Measurements from ENCODE around the gene NEURL4. TPM values are rescaled to one million over a fixed set of nuclear protein-coding genes. Genes with fewer than 3 reads are reported as not detected.

The NEURL4 gene
- total RNA-seq, 2 donors from 2014 or later: 30.2 to 55.8 TPM

DNA sequence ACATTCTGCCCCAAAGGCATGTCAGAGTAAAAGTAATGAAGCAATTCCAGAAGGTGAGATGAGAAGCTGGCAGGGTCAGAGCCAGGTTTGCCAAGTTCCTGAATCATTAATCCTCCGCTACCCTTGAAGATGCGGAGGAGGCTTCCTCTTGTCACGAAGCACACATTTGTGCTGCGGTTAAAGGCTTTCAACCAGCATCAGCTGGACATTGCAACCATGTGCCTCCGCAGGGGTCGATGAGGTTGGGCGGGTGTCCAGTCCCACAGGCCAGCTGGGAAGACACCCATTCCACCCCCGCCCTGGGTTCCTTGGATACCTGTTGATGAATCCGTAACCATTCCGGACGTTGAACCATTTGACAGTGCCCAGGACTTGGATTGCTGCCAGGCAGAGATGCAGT is 36.0 kb downstream of the NEURL4 start:
- Histone ChIP-seq H3K4me3 (no peak overlapping the region), H3K9me3 (no peaks in the 10 kb centered on the region), H3K27ac (no peak overlapping the region), H3K4me1 (peaks cover 16% of the 10 kb centered on the region), H3K9ac (ENCODE audit: low read depth in 2 of 2, low read length in 2 of 2) (peak overlapping the region in 1 of 2 donors; percentile 70), H3K36me3 (no peaks in the 10 kb centered on the region), H3K27me3 (peaks cover 4% of the 10 kb centered on the region)
- intact Hi-C loops (cut with DNase I): no loop called here
- TF ChIP-seq, protein P1, sequence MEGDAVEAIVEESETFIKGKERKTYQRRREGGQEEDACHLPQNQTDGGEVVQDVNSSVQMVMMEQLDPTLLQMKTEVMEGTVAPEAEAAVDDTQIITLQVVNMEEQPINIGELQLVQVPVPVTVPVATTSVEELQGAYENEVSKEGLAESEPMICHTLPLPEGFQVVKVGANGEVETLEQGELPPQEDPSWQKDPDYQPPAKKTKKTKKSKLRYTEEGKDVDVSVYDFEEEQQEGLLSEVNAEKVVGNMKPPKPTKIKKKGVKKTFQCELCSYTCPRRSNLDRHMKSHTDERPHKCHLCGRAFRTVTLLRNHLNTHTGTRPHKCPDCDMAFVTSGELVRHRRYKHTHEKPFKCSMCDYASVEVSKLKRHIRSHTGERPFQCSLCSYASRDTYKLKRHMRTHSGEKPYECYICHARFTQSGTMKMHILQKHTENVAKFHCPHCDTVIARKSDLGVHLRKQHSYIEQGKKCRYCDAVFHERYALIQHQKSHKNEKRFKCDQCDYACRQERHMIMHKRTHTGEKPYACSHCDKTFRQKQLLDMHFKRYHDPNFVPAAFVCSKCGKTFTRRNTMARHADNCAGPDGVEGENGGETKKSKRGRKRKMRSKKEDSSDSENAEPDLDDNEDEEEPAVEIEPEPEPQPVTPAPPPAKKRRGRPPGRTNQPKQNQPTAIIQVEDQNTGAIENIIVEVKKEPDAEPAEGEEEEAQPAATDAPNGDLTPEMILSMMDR (IDR thresholded peaks at IDR 0.05): no peak
- DNase-seq: no peak

GRCh38 chr17:7292729-7293128 is 36.4 kb downstream of the NEURL4 start:
- TF ChIP-seq, protein P1 (IDR thresholded peaks at IDR 0.05): no peak
- peaks cover 4% of the 10 kb centered on the region for H3K27me3 ChIP-seq
- no peak for DNase-seq
- H3K36me3 ChIP-seq: no peaks in the 10 kb centered on the region
- peaks cover 16% of the 10 kb centered on the region for H3K4me1 ChIP-seq
- H3K4me3 ChIP-seq: no peak overlapping the region
- intact Hi-C loops (cut with DNase I): no loop called here
- peak overlapping the region; percentile 24 to 70 for H3K9ac ChIP-seq (ENCODE audit: low read depth in 2 of 2, low read length in 2 of 2)
- no peaks in the 10 kb centered on the region for H3K9me3 ChIP-seq
- no peak overlapping the region for H3K27ac ChIP-seq

GRCh38 chr17:7292194-7292593 is 36.9 kb downstream of the NEURL4 start:
- DNase-seq: no peak
- Histone ChIP-seq H3K27ac (no peak overlapping the region), H3K9ac (ENCODE audit: low read depth in 2 of 2, low read length in 2 of 2) (peak overlapping the region in 1 of 2 donors; percentile 70), H3K27me3 (peaks cover 4% of the 10 kb centered on the region), H3K4me1 (peaks cover 16% of the 10 kb centered on the region), H3K9me3 (no peaks in the 10 kb centered on the region), H3K36me3 (no peaks in the 10 kb centered on the region), H3K4me3 (no peak overlapping the region)
- TF ChIP-seq, protein P1 (IDR thresholded peaks at IDR 0.05): no peak
- intact Hi-C loops (cut with DNase I): no loop called here

DNA sequence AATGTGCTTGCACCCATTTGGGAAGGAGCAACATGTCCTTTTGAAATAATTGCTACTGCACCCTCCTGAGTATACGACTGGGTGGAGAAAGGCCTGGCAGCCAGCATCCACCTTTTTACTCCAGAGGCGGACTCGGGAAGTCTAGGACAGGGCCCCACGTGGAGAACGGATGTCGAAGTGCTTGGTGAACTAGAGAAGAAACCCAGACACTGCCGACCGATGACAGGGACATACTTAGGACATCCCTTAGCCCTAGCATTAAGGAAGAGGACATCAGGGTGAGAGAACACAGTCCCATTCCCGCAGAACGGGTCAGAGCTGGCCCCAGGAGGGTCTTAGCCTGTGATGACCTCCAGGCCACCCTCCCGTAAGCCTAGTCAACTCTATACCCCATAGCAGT is 38.5 kb downstream of the NEURL4 start:
- Histone ChIP-seq H3K27ac (no peak overlapping the region), H3K9ac (ENCODE audit: low read depth in 2 of 2, low read length in 2 of 2) (no peak overlapping the region), H3K4me3 (no peak overlapping the region), H3K4me1 (peaks cover 12% of the 10 kb centered on the region), H3K27me3 (peaks cover 4% of the 10 kb centered on the region), H3K9me3 (no peaks in the 10 kb centered on the region), H3K36me3 (no peaks in the 10 kb centered on the region)
- TF ChIP-seq, protein P1 (IDR thresholded peaks at IDR 0.05): no peak
- DNase-seq: no peak
- intact Hi-C loops (cut with DNase I): no loop called here

DNA sequence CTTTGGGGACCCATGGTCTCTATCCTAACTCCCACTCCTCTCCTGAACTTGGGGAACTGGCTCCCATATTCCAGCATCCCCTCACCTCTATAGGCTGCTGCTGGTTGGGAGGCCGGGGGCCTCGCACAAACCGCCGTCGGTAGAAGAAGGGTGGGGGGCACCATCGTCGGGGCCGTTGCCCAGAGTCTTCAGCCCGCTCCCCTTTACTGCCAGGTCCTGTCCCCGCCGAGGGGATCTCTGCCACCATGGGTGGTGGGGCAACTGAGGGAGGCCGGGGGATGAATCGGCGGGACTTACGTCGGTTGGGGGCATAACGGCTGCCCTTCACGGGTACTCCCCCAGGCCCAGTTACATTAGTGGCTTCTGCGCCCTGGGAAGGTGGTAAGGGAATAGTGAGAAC is 39.0 kb downstream of the NEURL4 start:
- intact Hi-C loops (cut with DNase I): no loop called here
- H3K36me3 ChIP-seq: no peaks in the 10 kb centered on the region
- DNase-seq: no peak
- H3K9ac ChIP-seq (ENCODE audit: low read depth in 2 of 2, low read length in 2 of 2): no peak overlapping the region
- H3K4me3 ChIP-seq: no peak overlapping the region
- TF ChIP-seq, protein P1 (IDR thresholded peaks at IDR 0.05): no peak
- no peak overlapping the region for H3K27ac ChIP-seq
- peaks cover 4% of the 10 kb centered on the region for H3K27me3 ChIP-seq
- no peaks in the 10 kb centered on the region for H3K9me3 ChIP-seq
- H3K4me1 ChIP-seq: peaks cover 12% of the 10 kb centered on the region

Data from colonic mucosa (tissue), 4 donors.